ENCODE results near the gene TMEM106B. TPM values are rescaled to one million over a fixed set of nuclear protein-coding genes. Genes with fewer than 3 reads are reported as not detected.

TMEM106B gene
- total RNA-seq, 1 experiment from 2014 or later: 27.3 TPM

DNA sequence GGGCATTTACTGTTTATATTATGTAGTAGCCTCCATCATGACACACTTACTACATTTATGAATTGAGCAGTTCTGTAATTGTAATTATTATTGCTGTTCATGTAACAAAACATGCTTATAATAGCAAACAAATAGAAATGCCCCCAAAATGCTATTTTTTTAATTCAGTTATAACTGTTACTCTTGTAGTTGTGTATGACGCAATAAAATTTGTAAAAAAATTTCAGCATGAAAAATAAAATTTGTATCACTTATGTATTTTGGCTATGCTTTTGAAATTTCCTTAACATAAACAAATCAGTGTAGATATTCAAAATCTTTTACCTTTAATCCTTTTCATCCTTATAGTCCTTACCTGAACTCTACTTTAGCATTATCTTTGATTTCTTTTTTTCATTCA lies 25.9 kb downstream of the TMEM106B start:
- H3K4me1 Mint-ChIP-seq: no peaks in the 10 kb centered on the region
- ATAC-seq: no peak
- ChIA-PET POLR2A (no interaction called here), CTCF (no interaction called here)
- DNase-seq (ENCODE audit: low spot score): no peak
- peaks cover 17% of the 10 kb centered on the region for H3K9me3 Mint-ChIP-seq
- peaks cover 15% of the 10 kb centered on the region for H3K36me3 Mint-ChIP-seq
- no peak overlapping the region for H3K4me3 Mint-ChIP-seq
- H3K27me3 Mint-ChIP-seq (ENCODE audit: low read depth): no peaks in the 10 kb centered on the region; the same call in 1 of the 2 replicates
- H3K27ac Mint-ChIP-seq: no peak overlapping the region
- TF ChIP-seq, protein P1, sequence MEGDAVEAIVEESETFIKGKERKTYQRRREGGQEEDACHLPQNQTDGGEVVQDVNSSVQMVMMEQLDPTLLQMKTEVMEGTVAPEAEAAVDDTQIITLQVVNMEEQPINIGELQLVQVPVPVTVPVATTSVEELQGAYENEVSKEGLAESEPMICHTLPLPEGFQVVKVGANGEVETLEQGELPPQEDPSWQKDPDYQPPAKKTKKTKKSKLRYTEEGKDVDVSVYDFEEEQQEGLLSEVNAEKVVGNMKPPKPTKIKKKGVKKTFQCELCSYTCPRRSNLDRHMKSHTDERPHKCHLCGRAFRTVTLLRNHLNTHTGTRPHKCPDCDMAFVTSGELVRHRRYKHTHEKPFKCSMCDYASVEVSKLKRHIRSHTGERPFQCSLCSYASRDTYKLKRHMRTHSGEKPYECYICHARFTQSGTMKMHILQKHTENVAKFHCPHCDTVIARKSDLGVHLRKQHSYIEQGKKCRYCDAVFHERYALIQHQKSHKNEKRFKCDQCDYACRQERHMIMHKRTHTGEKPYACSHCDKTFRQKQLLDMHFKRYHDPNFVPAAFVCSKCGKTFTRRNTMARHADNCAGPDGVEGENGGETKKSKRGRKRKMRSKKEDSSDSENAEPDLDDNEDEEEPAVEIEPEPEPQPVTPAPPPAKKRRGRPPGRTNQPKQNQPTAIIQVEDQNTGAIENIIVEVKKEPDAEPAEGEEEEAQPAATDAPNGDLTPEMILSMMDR (IDR thresholded peaks at IDR 0.05): no peak
- TF ChIP-seq, protein P2, sequence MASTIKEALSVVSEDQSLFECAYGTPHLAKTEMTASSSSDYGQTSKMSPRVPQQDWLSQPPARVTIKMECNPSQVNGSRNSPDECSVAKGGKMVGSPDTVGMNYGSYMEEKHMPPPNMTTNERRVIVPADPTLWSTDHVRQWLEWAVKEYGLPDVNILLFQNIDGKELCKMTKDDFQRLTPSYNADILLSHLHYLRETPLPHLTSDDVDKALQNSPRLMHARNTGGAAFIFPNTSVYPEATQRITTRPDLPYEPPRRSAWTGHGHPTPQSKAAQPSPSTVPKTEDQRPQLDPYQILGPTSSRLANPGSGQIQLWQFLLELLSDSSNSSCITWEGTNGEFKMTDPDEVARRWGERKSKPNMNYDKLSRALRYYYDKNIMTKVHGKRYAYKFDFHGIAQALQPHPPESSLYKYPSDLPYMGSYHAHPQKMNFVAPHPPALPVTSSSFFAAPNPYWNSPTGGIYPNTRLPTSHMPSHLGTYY (CRISPR knock-in tag; IDR thresholded peaks at IDR 0.05): no peak
- TF ChIP-seq ZBTB21 (CRISPR knock-in tag; IDR thresholded peaks at IDR 0.05; ENCODE audit: borderline replicate concordance): no peak

DNA sequence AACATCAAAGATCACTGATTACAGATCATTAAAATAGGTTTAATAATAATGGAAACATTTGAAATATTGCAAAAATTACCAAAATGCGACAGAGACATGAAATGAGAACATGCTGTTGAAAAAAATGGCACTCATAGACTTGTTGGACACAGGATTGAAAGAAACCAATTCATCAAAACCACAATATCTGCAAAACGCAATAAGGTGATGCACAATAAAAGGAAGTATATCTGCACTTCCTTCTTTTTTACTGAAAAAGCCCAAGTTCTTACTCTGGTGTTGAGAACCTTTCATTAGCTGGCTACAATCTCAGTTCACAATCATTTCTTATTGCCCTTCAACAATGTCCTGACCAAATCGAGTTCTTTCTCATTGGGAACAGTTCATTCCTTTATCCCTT lies 28.7 kb downstream of the TMEM106B start:
- no peak overlapping the region for H3K27ac Mint-ChIP-seq
- no peaks in the 10 kb centered on the region for H3K4me1 Mint-ChIP-seq
- no peak for DNase-seq (ENCODE audit: low spot score)
- no peaks in the 10 kb centered on the region; the same call in 1 of the 2 replicates for H3K27me3 Mint-ChIP-seq (ENCODE audit: low read depth)
- POLR2A ChIA-PET: no interaction called here
- no peak for TF ChIP-seq RORB (CRISPR knock-in tag; IDR thresholded peaks at IDR 0.05)
- no peak for TF ChIP-seq TEAD1 (CRISPR knock-in tag; IDR thresholded peaks at IDR 0.05)
- TF ChIP-seq SP1 (CRISPR knock-in tag; conservative IDR thresholded peaks at IDR 0.05): no peak
- TF ChIP-seq GABPB1 (CRISPR knock-in tag; IDR thresholded peaks at IDR 0.05): no peak
- TF ChIP-seq, protein P3, sequence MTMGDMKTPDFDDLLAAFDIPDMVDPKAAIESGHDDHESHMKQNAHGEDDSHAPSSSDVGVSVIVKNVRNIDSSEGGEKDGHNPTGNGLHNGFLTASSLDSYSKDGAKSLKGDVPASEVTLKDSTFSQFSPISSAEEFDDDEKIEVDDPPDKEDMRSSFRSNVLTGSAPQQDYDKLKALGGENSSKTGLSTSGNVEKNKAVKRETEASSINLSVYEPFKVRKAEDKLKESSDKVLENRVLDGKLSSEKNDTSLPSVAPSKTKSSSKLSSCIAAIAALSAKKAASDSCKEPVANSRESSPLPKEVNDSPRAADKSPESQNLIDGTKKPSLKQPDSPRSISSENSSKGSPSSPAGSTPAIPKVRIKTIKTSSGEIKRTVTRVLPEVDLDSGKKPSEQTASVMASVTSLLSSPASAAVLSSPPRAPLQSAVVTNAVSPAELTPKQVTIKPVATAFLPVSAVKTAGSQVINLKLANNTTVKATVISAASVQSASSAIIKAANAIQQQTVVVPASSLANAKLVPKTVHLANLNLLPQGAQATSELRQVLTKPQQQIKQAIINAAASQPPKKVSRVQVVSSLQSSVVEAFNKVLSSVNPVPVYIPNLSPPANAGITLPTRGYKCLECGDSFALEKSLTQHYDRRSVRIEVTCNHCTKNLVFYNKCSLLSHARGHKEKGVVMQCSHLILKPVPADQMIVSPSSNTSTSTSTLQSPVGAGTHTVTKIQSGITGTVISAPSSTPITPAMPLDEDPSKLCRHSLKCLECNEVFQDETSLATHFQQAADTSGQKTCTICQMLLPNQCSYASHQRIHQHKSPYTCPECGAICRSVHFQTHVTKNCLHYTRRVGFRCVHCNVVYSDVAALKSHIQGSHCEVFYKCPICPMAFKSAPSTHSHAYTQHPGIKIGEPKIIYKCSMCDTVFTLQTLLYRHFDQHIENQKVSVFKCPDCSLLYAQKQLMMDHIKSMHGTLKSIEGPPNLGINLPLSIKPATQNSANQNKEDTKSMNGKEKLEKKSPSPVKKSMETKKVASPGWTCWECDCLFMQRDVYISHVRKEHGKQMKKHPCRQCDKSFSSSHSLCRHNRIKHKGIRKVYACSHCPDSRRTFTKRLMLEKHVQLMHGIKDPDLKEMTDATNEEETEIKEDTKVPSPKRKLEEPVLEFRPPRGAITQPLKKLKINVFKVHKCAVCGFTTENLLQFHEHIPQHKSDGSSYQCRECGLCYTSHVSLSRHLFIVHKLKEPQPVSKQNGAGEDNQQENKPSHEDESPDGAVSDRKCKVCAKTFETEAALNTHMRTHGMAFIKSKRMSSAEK (CRISPR knock-in tag; IDR thresholded peaks at IDR 0.05; ENCODE audit: borderline replicate concordance): no peak
- TF ChIP-seq, protein P4, sequence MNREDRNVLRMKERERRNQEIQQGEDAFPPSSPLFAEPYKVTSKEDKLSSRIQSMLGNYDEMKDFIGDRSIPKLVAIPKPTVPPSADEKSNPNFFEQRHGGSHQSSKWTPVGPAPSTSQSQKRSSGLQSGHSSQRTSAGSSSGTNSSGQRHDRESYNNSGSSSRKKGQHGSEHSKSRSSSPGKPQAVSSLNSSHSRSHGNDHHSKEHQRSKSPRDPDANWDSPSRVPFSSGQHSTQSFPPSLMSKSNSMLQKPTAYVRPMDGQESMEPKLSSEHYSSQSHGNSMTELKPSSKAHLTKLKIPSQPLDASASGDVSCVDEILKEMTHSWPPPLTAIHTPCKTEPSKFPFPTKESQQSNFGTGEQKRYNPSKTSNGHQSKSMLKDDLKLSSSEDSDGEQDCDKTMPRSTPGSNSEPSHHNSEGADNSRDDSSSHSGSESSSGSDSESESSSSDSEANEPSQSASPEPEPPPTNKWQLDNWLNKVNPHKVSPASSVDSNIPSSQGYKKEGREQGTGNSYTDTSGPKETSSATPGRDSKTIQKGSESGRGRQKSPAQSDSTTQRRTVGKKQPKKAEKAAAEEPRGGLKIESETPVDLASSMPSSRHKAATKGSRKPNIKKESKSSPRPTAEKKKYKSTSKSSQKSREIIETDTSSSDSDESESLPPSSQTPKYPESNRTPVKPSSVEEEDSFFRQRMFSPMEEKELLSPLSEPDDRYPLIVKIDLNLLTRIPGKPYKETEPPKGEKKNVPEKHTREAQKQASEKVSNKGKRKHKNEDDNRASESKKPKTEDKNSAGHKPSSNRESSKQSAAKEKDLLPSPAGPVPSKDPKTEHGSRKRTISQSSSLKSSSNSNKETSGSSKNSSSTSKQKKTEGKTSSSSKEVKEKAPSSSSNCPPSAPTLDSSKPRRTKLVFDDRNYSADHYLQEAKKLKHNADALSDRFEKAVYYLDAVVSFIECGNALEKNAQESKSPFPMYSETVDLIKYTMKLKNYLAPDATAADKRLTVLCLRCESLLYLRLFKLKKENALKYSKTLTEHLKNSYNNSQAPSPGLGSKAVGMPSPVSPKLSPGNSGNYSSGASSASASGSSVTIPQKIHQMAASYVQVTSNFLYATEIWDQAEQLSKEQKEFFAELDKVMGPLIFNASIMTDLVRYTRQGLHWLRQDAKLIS (CRISPR knock-in tag; IDR thresholded peaks at IDR 0.05; ENCODE audit: borderline replicate concordance): no peak
- TF ChIP-seq FOXJ3 (CRISPR knock-in tag; IDR thresholded peaks at IDR 0.05; ENCODE audit: borderline replicate concordance): no peak
- TF ChIP-seq, protein P5, sequence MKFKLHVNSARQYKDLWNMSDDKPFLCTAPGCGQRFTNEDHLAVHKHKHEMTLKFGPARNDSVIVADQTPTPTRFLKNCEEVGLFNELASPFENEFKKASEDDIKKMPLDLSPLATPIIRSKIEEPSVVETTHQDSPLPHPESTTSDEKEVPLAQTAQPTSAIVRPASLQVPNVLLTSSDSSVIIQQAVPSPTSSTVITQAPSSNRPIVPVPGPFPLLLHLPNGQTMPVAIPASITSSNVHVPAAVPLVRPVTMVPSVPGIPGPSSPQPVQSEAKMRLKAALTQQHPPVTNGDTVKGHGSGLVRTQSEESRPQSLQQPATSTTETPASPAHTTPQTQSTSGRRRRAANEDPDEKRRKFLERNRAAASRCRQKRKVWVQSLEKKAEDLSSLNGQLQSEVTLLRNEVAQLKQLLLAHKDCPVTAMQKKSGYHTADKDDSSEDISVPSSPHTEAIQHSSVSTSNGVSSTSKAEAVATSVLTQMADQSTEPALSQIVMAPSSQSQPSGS (CRISPR knock-in tag; IDR thresholded peaks at IDR 0.05; ENCODE audit: borderline replicate concordance, low read depth): no peak
- TF ChIP-seq, protein P6, sequence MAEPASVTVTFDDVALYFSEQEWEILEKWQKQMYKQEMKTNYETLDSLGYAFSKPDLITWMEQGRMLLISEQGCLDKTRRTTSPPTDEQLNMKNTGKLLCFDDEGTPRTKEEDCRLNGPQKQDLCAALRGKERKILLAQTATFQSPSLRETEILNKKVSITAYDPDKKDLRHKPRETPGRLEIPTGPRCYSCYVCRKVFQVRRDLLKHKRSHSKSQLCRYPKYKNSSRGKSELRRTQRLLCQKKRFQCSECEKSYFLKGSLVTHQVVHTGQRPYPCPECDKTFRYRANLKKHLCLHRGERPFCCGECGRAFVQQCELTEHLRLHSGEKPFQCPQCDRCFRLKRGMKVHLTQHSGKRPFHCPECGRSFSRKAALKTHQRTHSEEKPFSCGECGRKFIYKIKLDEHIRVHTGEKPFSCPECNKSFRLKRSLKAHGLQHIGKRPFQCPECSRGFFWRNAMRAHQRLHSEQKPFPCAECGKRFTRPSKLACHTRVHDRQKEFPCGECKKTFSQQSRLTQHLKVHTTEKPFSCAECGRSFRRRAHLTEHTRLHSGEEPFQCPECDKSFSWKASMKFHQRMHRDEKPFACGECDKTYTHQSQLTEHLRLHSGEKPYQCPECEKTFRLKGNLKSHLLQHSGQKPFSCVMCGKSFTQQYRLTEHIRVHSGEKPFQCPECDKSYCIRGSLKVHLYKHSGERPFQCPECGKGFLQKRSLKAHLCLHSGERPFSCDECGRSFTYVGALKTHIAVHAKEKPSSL (CRISPR knock-in tag; conservative IDR thresholded peaks at IDR 0.05): no peak
- CTCF ChIA-PET: interaction anchor here (1.4 kb wide), 1 partner anchor 10 kb away, joined by 3 read pairs; no protein-coding TSS in a partner anchor
- no peak for ATAC-seq
- peaks cover 17% of the 10 kb centered on the region for H3K9me3 Mint-ChIP-seq
- H3K36me3 Mint-ChIP-seq: peaks cover 15% of the 10 kb centered on the region
- H3K4me3 Mint-ChIP-seq: no peak overlapping the region

Data from WTC11 (cell line).